GM19468 (cell line): ENCODE data around the gene GCHFR.
A peak's percentile ranks its signal among the peaks of the same experiment; 100 is the strongest.

Experiments
- ATAC-seq: cut with Tn5 transposase; IDR thresholded peaks from one replicate; pipeline ENCODE4 v1.9.1; 2021; ENCODE audit warnings: mild to moderate bottlenecking, moderate library complexity, moderate number of reproducible peaks; ENCODE audit not compliant: unreplicated experiment; ENCODE audit errors: extremely low read depth

The GCHFR gene

DNA sequence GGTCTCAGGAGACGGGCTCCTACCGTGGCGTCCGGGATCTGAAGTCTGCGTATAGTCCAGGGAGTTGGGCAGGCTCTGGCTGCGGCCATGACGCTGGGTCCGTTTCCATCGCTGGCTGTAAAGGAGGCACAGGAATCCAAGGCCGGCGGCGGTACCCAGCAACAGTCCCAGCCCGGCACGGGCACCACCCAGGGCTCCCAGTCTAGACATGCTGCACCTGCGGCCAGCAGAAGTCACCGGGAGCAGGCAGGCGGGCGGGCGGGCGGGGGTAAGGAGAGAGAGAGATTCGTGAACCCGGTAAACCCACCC lies 9.3 kb upstream of the GCHFR start:
- no peak for ATAC-seq

DNA sequence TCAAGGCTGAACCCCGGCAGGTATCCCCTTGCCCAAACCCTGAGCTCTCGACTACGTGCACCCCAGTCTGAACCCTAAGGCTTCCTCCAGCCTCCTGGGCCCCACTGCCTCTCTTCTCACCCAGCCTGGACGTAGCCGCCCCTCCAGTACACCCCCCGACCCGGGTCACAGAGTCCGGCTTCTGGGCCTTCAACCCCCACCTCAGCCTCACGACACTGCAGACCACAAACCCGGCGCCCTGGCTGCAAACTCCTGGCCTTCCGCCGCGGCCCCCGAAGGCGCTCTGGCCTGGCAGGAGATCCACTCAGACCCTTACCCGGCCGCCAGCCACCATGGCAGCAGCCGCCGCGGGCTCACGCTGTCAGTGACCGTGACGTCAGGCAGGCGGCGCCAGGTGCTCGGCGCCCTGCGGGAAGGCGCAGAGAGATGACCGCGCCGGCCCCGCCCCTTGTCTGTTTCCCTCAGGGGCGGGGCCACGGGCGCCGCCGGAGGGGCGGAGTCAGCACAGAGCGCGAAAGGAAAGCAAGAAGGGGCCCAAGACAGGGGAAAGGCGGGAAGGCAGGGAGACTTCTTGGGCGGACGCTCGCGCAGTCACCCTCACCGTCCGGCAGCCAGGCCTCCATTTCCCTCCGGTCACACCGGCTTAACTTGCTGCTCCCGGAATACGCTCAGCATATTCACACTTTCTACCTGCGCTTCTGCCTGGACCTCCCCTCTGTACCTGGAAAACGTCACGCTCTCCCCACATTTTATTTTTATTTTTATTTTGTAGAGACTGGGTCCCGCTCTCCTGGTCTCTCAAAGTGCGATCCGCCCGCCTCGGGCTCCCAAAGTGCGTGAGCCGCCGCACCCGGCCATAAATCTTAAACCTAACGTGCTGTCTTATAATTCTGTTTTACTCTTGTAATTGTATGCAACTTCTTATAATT lies 8.7 kb upstream of the GCHFR start, which contains the start of gene RMDN3:
Gene RMDN3 (minus strand): TSS at position 372 of the 929 bp plus-strand sequence. CDS start 471 bp downstream, outside the sequence.
- peak; percentile 51 for ATAC-seq

DNA sequence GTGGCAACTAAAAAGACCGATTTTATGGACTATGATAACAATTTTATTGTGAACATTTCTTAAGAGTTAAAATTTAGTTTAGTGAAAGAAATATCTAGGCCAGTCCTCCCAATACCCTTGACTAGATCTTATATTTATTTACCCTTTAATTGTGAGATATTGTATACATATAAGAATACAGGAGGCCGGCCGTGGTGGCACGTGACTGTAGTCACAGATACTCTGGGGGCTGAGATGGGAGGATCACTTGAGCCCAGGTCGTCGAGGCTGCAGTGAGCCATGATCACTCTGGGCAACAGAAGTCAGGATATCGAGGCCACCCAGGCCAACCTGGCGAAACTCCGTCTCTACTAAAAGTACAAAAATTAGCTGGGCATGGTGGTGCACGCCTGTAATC lies 8.1 kb upstream of the GCHFR start:
- no peak for ATAC-seq

- no peak for ATAC-seq
Observed at GRCh38 chr15:40756938-40757337, 6.9 kb upstream of the GCHFR start.

DNA sequence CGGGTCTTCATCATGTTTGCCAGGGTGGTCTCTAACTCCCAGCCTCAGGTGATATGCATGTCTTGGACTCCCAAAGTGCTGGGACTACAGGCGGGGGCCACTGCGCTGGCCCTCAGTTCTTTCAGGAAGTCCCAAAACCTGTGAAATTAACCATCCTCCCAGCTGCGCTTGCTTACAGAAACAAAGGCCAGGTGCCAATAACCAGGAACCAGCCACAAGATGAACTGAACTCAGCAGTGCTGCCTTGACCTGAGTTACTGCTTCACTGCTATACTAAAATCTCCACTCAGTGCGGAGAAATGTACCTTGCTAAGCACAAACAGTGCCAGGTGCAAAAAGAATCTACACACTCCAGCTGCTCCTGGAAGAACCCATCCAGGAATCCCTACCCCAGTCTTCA lies 3.9 kb upstream of the GCHFR start:
- no peak for ATAC-seq

GRCh38 chr15:40762919-40763800 lies 708 bp upstream of the GCHFR start:
- ATAC-seq: no peak

- no peak for ATAC-seq
Observed at GRCh38 chr15:40764629-40765103, 798 bp downstream of the GCHFR start.

- ATAC-seq: no peak
Observed at GRCh38 chr15:40766194-40766815, 2.4 kb downstream of the GCHFR start.

- no peak for ATAC-seq
Observed at GRCh38 chr15:40766906-40767837, 3.3 kb downstream of the GCHFR start.

- no peak for ATAC-seq
Observed at GRCh38 chr15:40767838-40768500, 4.1 kb downstream of the GCHFR start.

GRCh38 chr15:40768521-40769273 lies 4.8 kb downstream of the GCHFR start:
- ATAC-seq: no peak

GRCh38 chr15:40769274-40770146 lies 5.6 kb downstream of the GCHFR start, which contains the start of gene C15orf62:
Gene C15orf62, plus strand, starts transcription at chr15:40769980. Its CDS starts 516 bp downstream, at chr15:40770496.
- ATAC-seq: peak; percentile 18

DNA sequence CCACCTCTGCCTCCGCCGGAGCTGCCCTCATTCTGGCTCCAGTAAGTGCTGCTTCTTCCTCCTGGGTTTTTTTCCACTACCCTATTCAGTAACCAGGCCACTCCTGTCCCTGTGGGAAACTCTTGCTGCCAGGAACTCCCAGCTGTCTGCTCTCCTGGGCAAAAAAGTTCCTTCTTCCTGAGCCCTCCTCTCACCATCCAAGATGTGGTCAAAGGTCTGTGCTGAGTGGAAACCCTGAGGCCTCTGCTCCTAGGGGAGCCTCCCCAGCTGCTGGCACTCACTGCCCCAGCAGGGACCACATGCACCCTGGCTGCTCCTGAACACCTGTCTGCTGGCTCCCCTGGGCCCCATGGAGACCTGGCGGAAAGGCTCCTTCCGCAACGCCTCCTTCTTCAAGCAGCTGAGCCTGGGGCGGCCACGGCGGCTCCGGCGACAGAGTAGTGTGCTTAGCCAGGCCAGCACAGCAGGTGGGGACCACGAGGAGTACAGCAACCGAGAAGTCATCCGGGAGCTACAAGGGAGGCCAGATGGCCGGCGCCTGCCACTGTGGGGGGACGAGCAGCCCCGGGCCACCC lies 6.4 kb downstream of the GCHFR start:
- no peak for ATAC-seq

- ATAC-seq: no peak
Observed at GRCh38 chr15:40771242-40771641, 7.4 kb downstream of the GCHFR start.

DNA sequence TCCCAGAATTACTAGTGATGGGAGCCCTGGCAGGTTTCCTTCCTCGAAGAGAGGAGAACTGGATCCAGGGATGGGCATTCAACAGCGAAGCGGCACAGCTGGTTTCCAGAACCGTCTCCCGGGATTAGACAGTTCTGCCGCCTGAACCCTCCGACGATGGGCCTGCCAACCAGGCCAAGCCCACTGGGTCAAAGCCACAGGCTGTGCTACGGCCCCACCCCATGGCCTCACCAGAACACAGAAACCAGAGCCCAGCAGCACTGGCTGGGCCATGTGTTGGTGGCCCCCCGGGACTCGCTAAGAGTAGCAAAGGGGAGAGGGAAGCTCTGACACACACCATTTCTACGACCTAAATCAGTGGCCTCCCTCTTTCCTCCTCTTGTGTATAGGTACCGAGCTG lies 8.1 kb downstream of the GCHFR start:
- ATAC-seq: no peak

DNA sequence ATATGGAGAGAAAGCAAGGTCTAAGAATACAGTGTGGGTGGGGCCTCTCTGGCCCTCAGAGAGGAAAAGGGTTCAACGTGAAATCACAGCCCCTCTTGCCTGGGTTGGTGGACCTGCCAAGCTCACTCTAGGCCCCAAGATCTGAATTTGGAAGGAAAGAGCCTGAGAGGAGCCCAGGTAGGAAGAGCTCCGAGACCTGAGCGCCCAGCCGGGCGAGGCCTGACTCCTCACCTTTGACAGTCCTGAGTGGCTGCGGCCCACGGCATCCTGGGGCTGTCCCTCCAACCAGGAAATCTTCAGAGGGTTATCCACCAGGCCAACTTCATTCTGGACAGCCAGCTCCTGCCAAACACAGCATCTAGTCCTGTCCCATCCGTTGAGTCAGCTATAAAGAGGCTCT lies 9.6 kb downstream of the GCHFR start:
- ATAC-seq: no peak

DNA sequence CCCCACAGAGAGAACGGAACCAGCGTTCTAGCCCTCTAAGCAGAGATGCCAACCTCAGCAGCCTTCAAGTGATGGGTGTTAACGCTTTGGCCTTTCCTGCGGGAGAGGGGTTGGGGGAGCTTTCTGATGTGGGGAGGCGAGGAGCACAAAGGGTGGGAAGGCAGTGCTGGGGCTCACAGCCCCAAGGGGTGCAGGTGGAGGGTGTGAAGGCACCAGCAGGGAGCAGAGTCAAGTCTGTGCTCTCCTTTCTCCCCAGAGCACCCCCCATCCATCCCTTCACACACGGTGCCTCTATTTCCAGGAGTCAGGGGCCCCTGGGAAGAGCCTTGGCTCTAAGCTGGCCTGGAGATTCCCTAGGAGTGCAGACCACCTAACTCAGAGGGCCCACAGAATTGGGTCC lies 10.0 kb downstream of the GCHFR start:
- no peak for ATAC-seq
